HepG2 (cell line): ENCODE results near the gene GPA33. TPM values are rescaled to one million over a fixed set of nuclear protein-coding genes. Genes with fewer than 3 reads are reported as not detected.

Experiments
- ATAC-seq: fragments of 200-7000 bp; cut with Tn5 transposase; 3 replicates; pipeline ENCODE4 v1.9.1; 2020; ENCODE audit warnings: mild to moderate bottlenecking, moderate library complexity
- BruUV-seq: library from RNA; stranded (reverse); fragments of 400-500 nt; replicated peaks from 2 replicates; lab custom pipeline; 2021; lab: Mats Ljungman, UMichigan
- CTCF ChIA-PET: fragments of 300-600 bp; formaldehyde crosslinking; extraction: SDS; loops from one replicate; lab custom pipeline; 2021; ENCODE audit warnings: low total read pairs, inconsistent platforms, low intra/inter-chr PET ratio; lab: Yijun Ruan, JAX
- POLR2A ChIA-PET: fragments of 350-600 bp; sonication (Branson Sonifier 250); formaldehyde crosslinking; loops from one replicate; lab custom pipeline; 2020; ENCODE audit warnings: antibody characterized with exemption, inconsistent platforms; lab: Yijun Ruan, JAX
- DNase-seq: peaks from one replicate; pipeline ENCODE4 v3.0.0-alpha.2; 2015; ENCODE audit warnings: low spot score
- FAIRE-seq: peaks from 3 replicates; lab custom pipeline; 2011; peaks lifted over from hg19 to GRCh38; lab: Jason Lieb, UNC
- H2AFZ ChIP-seq: one replicate; pipeline ENCODE4 v1.6.1; 2011; ENCODE audit warnings: low read length, inconsistent platforms
- H3K27ac ChIP-seq: fragments of 300-600 bp; 3 replicates; pipeline ENCODE4 v1.8.0; 2011; ENCODE audit warnings: mixed run types, mild to moderate bottlenecking, mixed read lengths, low read length, inconsistent platforms; ENCODE audit not compliant: insufficient read depth; ENCODE audit errors: extremely low read length
- H3K27me3 ChIP-seq, 2 experiments: fragments of 200-600 bp in 1 of 2; 2 replicates in 1 of 2; 3 replicates in 1 of 2; pipeline versions ENCODE4 v1.6.0 to v1.8.0; 2011; ENCODE audit warnings: low read length in 2 of 2, mild to moderate bottlenecking in 2 of 2, moderate library complexity in 2 of 2, inconsistent platforms in 1 of 2; ENCODE audit not compliant: insufficient read depth in 2 of 2, control insufficient read depth in 1 of 2
- H3K36me3 ChIP-seq, 2 experiments: fragments of 200-600 bp in 1 of 2; replicated peaks in 1 of 2; 2 replicates in 1 of 2; 3 replicates in 1 of 2; pipeline versions ENCODE4 v1.5.1 to v1.8.0; 2011; ENCODE audit warnings: low read length in 2 of 2, inconsistent platforms in 1 of 2; ENCODE audit not compliant: insufficient read depth in 2 of 2, control insufficient read depth in 1 of 2
- H3K4me1 ChIP-seq: 2 replicates; pipeline ENCODE4 v1.5.1; 2012; ENCODE audit warnings: low read length, inconsistent platforms; ENCODE audit not compliant: insufficient read depth
- H3K4me2 ChIP-seq: 2 replicates; pipeline ENCODE4 v1.6.0; 2011; ENCODE audit warnings: low read depth, low read length, inconsistent platforms
- H3K4me3 ChIP-seq, 3 experiments: fragments of 200-600 bp in 1 of 3; sonication (generic), shearing (Covaris generic) in 1 of 3; replicated peaks in 1 of 3; 2 replicates each; pipeline ENCODE4 v1.5.1; 2011 to 2016; ENCODE audit warnings: low read length in 3 of 3, inconsistent platforms in 2 of 3, low read depth in 2 of 3, mild to moderate bottlenecking in 2 of 3, control low read depth in 1 of 3, mixed read lengths in 1 of 3; ENCODE audit not compliant: insufficient read depth in 1 of 3
- H3K79me2 ChIP-seq: one replicate; pipeline ENCODE4 v1.6.1; 2011; ENCODE audit warnings: low read length, inconsistent platforms; ENCODE audit not compliant: insufficient read depth
- H3K9ac ChIP-seq: 2 replicates; pipeline ENCODE4 v1.6.0; 2011; ENCODE audit warnings: mild to moderate bottlenecking, low read depth, low read length, inconsistent platforms; ENCODE audit not compliant: insufficient read depth
- H3K9me3 ChIP-seq: 2 replicates; pipeline ENCODE4 v1.5.1; 2012; ENCODE audit warnings: mild to moderate bottlenecking, low read length
- H4K20me1 ChIP-seq: 2 replicates; pipeline ENCODE4 v1.6.0; 2011; ENCODE audit warnings: inconsistent platforms, mild to moderate bottlenecking, low read length, moderate library complexity; ENCODE audit not compliant: insufficient read depth
- ARID4A ChIP-seq: sonication (generic); formaldehyde crosslinking; IDR thresholded peaks from 2 replicates; pipeline ENCODE4 v1.5.0; 2020; ENCODE audit warnings: mild to moderate bottlenecking, missing genetic modification reagents, borderline replicate concordance
- MTERF4 ChIP-seq: sonication (generic); formaldehyde crosslinking; IDR thresholded peaks from 2 replicates; pipeline ENCODE4 v1.8.0; 2023; ENCODE audit warnings: mild to moderate bottlenecking, missing genetic modification reagents
- NR2F2 ChIP-seq: IDR thresholded peaks from 2 replicates; pipeline ENCODE4 v1.6.1; 2012; ENCODE audit warnings: low read depth, inconsistent platforms, borderline replicate concordance
- POGK ChIP-seq: sonication (generic); formaldehyde crosslinking; conservative IDR thresholded peaks from 2 replicates; pipeline ENCODE4 v1.8.0; 2022; ENCODE audit warnings: mild to moderate bottlenecking, moderate library complexity, missing genetic modification reagents
- PTBP1 ChIP-seq: fragments of 200-400 bp; formaldehyde crosslinking; IDR thresholded peaks from 2 replicates; pipeline ENCODE4 v1.6.1; 2018; ENCODE audit warnings: low read length, low read depth; ENCODE audit not compliant: poor library complexity, severe bottlenecking
- SCMH1 ChIP-seq: sonication (generic); formaldehyde crosslinking; IDR thresholded peaks from 2 replicates; pipeline ENCODE4 v1.9.0; 2021; ENCODE audit warnings: missing genetic modification reagents, mild to moderate bottlenecking, borderline replicate concordance
- SP1 ChIP-seq, 2 experiments: fragments of 450-650 bp in 1 of 2; sonication (generic) in 1 of 2; formaldehyde crosslinking in 1 of 2; IDR thresholded peaks; 2 replicates each; pipeline versions ENCODE4 v1.4.0 to v1.6.1; 2016 to 2020; ENCODE audit warnings: missing genetic modification reagents in 1 of 2
- XRCC5 ChIP-seq: fragments of 200-400 bp; formaldehyde crosslinking; optimal IDR thresholded peaks from 2 replicates; pipeline ENCODE3; 2017; ENCODE audit warnings: mild to moderate bottlenecking, low read length
- ZNF20 ChIP-seq: sonication (generic); formaldehyde crosslinking; IDR thresholded peaks from 2 replicates; pipeline ENCODE4 v1.4.0; 2020; ENCODE audit warnings: mild to moderate bottlenecking, moderate library complexity, missing genetic modification reagents
- ZNF225 ChIP-seq: sonication (generic); formaldehyde crosslinking; IDR thresholded peaks from 2 replicates; pipeline ENCODE4 v1.4.0; 2020; ENCODE audit warnings: mild to moderate bottlenecking, missing genetic modification reagents
- ZNF740 ChIP-seq: sonication (generic); formaldehyde crosslinking; IDR thresholded peaks from 2 replicates; pipeline ENCODE4 v1.4.0; 2020; ENCODE audit warnings: missing genetic modification reagents
- ZSCAN12 ChIP-seq: sonication (generic); formaldehyde crosslinking; IDR thresholded peaks from 2 replicates; pipeline ENCODE4 v1.9.0; 2021; ENCODE audit warnings: mild to moderate bottlenecking, missing genetic modification reagents
- ZSCAN20 ChIP-seq: sonication (generic); formaldehyde crosslinking; IDR thresholded peaks from 2 replicates; pipeline ENCODE4 v1.4.0; 2020; ENCODE audit warnings: missing genetic modification reagents, mild to moderate bottlenecking, borderline replicate concordance
- ZSCAN25 ChIP-seq: sonication (generic); formaldehyde crosslinking; IDR thresholded peaks from 2 replicates; pipeline ENCODE4 v1.8.0; 2022; ENCODE audit warnings: mild to moderate bottlenecking, missing genetic modification reagents
- whole genome bisulfite sequencing: methylation state at CpG from one replicate; pipeline ENCODE4 v1.1.6; 2017; ENCODE audit warnings: low lambda C conversion rate; 5-methylcytosine and 5-hydroxymethylcytosine counted together
- in situ Hi-C: cut with HindIII; loops from 2 replicates; pipeline ENCODE4 v1.10.0; 2017; ENCODE audit warnings: low pct_unique_long_range_greater_than_20kb; ENCODE audit not compliant: extremely low pct_ligation_motif_present
- intact Hi-C: fragments of 100-400 bp; cut with micrococcal nuclease; formaldehyde crosslinking; loops from one replicate; pipeline ENCODE4 v1.10.0; 2022; ENCODE audit not compliant: unreplicated experiment
- polyA plus RNA-seq, 8 experiments: library from polyadenylated mRNA; depleted of rRNA in 3 of 8; stranded (reverse) in 7 of 8; unstranded in 1 of 8; fragments of >200 nt; fragmentation: Illumina TruSeq in 4 of 8; extraction: Trizol in 4 of 8; gene quantifications; 2 replicates each; pipeline versions ENCODE4 v1.2.1 to v1.2.3, GENCODE V29; 2011 to 2016; ENCODE audit warnings: low read depth in 4 of 8, missing spikeins in 1 of 8, mixed read lengths in 1 of 8; ENCODE audit not compliant: insufficient read depth in 1 of 8
- total RNA-seq, 5 experiments: library from RNA; depleted of rRNA; stranded (reverse); fragments of >200 nt; fragmentation: Illumina TruSeq; extraction: Trizol; gene quantifications; 2 replicates each; pipeline ENCODE4 v1.2.3, GENCODE V29; 2016; ENCODE audit warnings: low read depth in 1 of 5

GPA33 gene
- total and polyA plus RNA-seq, 2 of the 13 experiments (the other 11 are each of a cell fraction or from before 2014, with no cell fraction given): not detected

- no peaks in the 10 kb centered on the region for H3K9me3 ChIP-seq
- intact Hi-C loops: loop anchor here (10.0 kb wide), 1 partner anchor 618 kb away; no protein-coding TSS in a partner anchor
- H3K9ac ChIP-seq: no peak overlapping the region
- DNase-seq (no peak), FAIRE-seq (no peak), ATAC-seq (no peak)
- WGBS: 30% methylated on average over 3 of the region's 3 CpGs
- CTCF ChIA-PET: no interaction called here
- no peaks in the 10 kb centered on the region for H4K20me1 ChIP-seq
- no peaks in the 10 kb centered on the region for H3K36me3 ChIP-seq
- TF ChIP-seq ZSCAN12: no peak
- no peak for TF ChIP-seq POGK
- TF ChIP-seq ZNF740 (CRISPR knock-in tag): no peak
- no peak for TF ChIP-seq PTBP1
- no peak for TF ChIP-seq XRCC5
- no peak for TF ChIP-seq ZSCAN25
- TF ChIP-seq ARID4A (CRISPR knock-in tag): no peak
- no peak for TF ChIP-seq ZNF225 (CRISPR knock-in tag)
- TF ChIP-seq MTERF4 (CRISPR knock-in tag): no peak
- TF ChIP-seq NR2F2: no peak
- TF ChIP-seq SP1 (IDR thresholded peaks at IDR 0.05): no peak
- TF ChIP-seq SP1 (CRISPR knock-in tag; IDR thresholded peaks at IDR 0.05): no peak
- TF ChIP-seq ZNF20 (CRISPR knock-in tag): no peak
- no peak for TF ChIP-seq ZSCAN20 (CRISPR knock-in tag)
- TF ChIP-seq SCMH1 (CRISPR knock-in tag): no peak
- no peak overlapping the region for H3K4me3 ChIP-seq
- in situ Hi-C loops: no loop called here
- no TSS peak for BruUV-seq
- H3K4me1 ChIP-seq: peaks cover 14% of the 10 kb centered on the region
- H3K27me3 ChIP-seq: peaks cover 6 to 24% of the 10 kb centered on the region in 2 experiments; a peak in 3 of 5 replicates
- POLR2A ChIA-PET: no interaction called here
- no peak overlapping the region for H2AFZ ChIP-seq
- H3K79me2 ChIP-seq: no peaks in the 10 kb centered on the region
- H3K27ac ChIP-seq: no peak overlapping the region
- no peak overlapping the region for H3K4me2 ChIP-seq
Observed at GRCh38 chr1:167086768-167087167, 3.4 kb downstream of the GPA33 start.
